Stimulated activated CD8-positive, alpha-beta memory T cell treated with anti-CD3 and anti-CD28 coated beads, Interleukin-12 subunit alpha, Interleukin-12 subunit beta, amount 100 ng/mL, for 1 hour (primary cell): ENCODE data around the gene FAM234A.

ENCODE experiments used
- DNase-seq: peaks from one replicate; pipeline ENCODE4 v3.0.0-alpha.2; 2020; ENCODE audit warnings: low read depth

Gene FAM234A

GRCh38 chr16:281660-282255, 47.1 kb downstream of the FAM234A start:
- DNase-seq, result no peak

DNA sequence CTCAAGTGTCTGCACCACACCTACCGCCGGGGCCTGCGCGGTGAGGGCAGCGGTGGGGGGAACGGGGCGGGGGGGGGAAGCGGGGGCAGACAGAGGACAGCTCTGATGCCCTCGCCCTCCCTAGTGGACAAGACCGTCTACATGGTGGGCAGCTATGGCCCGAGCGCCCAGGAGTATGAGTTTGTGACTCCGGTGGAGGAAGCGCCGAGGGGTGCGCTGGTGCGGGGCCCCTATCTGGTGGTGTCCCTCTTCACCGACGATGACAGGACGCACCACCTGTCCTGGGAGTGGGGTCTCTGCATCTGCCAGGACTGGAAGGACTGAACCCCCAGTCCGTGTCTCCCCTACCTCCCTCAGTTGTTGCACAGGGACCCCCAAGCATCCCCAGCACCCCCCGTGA, 47.9 kb downstream of the FAM234A start:
- DNase-seq, result no peak

GRCh38 chr16:283033-283805, 48.6 kb downstream of the FAM234A start, which contains the start of gene PDIA2:
Gene PDIA2 (plus strand): TSS chr16:283164. CDS start chr16:283170, 6 bp downstream.
- no peak for DNase-seq

DNA sequence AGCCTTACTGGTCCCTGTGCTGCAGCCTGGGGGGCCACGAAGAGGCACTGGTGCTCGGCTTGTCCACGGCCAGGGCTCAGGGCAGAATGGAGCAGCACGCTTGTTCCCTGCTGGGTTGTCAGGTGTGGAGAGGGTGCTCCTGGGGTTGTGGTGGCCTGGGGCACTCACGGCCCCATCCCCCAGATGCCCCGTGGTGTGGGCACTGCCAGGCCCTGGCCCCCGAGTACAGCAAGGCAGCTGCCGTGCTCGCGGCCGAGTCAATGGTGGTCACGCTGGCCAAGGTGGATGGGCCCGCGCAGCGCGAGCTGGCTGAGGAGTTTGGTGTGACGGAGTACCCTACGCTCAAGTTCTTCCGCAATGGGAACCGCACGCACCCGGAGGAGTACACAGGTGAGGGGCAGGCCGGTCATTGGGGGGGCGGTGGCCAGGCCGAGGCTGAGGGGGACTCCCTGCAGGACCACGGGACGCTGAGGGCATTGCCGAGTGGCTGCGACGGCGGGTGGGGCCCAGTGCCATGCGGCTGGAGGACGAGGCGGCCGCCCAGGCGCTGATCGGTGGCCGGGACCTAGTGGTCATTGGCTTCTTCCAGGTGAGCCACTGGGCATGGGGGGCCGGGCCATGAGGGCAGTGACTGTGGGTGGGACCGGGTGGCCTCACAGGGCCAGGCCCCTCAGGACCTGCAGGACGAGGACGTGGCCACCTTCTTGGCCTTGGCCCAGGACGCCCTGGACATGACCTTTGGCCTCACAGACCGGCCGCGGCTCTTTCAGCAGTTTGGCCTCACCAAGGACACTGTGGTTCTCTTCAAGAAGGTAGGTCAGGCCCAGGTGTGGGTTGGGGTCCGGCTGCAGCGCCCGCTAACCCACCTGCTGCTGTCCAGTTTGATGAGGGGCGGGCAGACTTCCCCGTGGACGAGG, 49.8 kb downstream of the FAM234A start:
- no peak for DNase-seq

- DNase-seq, result no peak
These were observed 50.8 kb downstream of the FAM234A start for GRCh38 chr16:285146-286055.

- DNase-seq, result no peak
These were observed 52.1 kb downstream of the FAM234A start for GRCh38 chr16:286491-287297.

DNA sequence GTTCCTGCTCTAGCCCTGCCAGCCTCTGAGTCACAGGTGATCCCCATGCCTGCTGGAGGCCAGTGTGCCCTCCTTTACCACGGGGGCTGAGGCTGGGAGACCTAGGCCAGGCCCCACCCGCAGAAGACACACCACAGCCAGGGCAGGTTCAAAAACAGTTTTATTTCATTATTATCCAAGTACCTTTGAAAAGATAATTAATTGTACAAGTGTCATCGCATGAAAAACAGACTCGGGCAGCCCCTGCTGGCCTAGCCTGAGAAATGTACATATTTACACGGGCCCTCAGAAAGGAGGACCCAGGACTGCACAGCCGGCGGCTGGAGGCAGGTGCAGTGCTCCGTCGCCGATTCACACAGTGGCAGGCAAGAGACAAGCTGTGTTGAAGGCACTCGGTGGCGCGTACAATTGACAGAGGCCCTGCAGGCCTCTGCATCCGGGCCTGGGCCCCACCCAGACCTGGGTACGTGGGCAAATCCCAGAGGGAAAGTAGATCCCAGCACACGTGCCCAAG, 52.7 kb downstream of the FAM234A start:
- no peak for DNase-seq

DNA sequence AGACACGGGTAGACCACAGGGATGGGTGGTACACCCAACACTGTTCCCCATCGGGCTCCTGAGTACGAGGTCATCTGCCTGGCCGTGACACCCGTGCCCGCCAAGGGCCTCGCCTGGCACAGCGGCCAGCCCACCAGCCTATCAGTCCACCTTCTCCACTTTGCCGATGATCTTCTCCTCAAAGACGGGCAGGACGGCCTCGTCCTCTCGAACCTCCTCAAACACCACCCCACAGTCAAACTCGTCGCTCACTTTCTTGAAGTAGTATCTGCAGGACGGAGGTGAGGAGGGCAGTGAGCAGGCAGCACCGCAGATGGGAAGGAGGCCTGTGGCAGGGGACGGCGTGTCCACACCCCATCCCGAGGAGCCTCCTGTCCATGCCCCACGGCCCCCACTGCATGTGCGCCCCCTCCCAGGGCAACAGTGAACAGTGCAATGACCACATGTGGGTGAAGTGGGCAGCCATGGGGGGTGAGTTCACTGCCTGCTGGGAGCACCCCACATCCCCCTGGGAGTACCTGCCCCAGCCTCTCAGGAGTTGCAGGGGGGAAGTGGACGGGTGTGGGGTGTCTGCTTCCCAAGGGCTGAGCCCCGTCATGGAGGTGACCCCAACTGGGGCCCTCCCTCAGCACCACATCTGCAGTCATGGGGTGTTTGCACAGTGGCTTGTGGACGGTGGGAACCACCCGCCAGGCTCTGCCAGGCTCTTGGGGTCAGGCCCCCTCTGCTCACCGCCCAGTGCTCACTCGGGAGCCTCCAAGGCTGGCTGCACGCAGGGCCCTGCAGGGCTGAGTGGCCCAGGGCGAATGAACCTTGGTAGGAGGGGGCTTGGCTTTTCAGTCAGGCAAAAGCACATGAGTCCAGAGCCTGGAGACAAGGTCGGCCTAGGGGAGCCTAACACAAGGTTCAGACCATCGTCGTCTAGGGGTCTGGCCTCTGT, 53.6 kb downstream of the FAM234A start:
- DNase-seq, result no peak

- DNase-seq, result no peak
These were observed 54.9 kb downstream of the FAM234A start for GRCh38 chr16:289395-289997.

DNA sequence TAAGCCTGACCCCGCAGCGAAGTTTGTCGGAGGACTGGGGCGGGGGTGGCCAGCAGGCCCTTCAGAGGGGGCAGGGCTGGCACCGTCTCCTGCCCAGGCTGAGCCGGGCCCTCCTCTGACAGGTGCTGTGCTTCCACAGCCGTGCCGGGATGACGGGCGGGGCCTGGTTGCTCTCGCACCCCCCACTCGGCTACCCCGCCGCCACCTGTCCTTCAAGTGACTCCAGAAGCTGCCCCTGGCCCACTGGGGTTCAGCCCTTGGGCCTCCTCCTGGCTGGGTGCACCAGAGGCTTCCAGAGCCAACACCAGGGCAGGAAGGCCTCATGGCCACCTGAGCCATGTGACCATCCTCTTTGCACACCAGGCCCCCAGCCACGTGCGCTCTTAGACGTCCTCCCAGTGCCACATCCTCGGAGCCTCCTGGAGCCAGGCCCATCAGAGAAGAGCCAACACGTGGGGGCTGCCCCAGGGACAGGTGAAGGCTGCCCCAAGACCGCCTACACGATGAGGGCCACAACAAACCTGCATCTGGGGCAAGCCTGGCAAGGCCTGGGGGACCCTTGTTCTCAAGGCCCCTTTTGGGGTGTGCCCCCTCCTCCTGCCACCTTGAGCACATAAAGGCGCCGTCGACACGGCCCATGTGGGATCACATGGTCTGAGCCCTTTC, 55.5 kb downstream of the FAM234A start:
- no peak for DNase-seq

DNA sequence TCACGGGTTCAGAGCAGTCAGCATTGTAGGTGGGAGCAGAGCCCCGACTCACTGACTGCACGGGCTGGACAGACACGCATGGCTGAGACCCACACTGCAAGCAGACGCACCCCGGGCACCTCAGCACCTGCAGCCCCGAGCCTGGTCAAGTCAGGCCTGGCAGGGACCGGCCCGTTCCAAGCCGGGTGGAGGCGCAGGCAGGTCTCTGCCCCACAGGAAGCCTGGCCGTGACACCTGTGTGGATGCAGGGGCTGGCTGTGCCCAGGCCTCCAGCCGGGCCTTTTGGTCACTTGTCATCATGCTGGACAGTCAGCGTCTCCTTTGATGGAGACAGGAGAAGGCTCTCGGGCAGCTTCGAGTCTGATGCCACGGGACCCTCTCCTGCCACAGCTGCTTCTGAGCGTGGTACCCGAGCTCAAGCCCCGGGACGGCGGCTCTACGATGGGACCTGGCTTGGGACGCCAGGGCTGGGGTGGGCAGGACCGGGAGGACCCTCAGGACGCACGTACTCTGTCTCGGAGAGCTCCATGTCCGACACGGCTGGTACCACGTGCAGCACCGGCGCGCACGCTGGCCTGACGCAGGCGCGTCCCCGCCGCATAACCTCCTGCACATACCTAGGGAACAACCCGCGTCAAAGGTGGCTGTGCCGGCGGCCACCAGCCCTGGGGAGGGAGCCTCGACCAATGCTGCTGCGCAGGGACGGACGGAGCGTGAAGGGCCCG, 56.2 kb downstream of the FAM234A start:
- no peak for DNase-seq

DNA sequence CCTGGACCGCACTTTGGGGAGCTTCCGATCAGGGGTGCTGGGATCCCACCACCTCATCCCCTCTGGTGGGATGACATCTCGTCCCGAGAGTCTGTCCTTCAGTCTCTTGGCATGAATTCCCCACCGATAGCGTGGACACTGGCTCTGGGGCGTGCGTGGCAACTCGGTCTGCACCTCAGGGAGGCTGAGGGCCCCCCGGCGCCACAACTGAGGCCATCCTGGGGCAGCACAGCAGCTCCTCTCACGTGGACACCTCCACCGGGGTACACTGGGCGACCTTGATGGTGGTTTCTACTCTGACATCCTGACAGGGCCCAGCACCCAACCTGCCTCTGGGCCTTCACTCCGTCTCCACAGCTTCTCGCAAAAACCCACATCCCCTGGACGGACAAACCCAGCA, 56.9 kb downstream of the FAM234A start:
- DNase-seq, result no peak

- no peak for DNase-seq
These were observed 58.6 kb downstream of the FAM234A start for GRCh38 chr16:293043-293775.

- DNase-seq, result no peak
These were observed 61.7 kb downstream of the FAM234A start for GRCh38 chr16:296276-296675.

GRCh38 chr16:296806-297510, 62.3 kb downstream of the FAM234A start:
- DNase-seq, result no peak

DNA sequence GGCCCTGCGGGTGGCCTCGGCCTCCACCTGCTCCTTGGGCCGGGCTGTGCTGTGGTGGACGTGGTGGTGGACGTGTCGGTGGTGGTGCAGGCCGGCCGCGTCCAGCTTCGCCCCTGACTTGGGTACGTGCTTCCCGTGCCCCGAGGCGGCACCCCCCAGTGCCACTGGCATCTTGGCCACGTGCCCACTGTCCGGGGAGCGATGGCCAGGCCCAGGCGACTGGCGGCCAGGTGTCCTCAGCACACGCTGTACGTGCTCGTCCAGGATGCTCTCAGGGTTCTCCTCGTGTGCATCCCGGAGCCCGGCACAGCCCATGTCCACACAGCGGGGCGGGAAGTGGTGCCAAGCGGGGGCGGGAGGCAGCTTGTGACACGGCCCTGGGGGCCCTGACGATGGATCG, 63.2 kb downstream of the FAM234A start:
- DNase-seq, result no peak
